IPS DF 19.7 (cell line): ENCODE data around the gene SPATA46.

Experiments used
- DNase-seq: peaks from one replicate; pipeline ENCODE4 v3.0.0-alpha.2; 2013; ENCODE audit warnings: low read depth, low spot score

Gene SPATA46

DNA sequence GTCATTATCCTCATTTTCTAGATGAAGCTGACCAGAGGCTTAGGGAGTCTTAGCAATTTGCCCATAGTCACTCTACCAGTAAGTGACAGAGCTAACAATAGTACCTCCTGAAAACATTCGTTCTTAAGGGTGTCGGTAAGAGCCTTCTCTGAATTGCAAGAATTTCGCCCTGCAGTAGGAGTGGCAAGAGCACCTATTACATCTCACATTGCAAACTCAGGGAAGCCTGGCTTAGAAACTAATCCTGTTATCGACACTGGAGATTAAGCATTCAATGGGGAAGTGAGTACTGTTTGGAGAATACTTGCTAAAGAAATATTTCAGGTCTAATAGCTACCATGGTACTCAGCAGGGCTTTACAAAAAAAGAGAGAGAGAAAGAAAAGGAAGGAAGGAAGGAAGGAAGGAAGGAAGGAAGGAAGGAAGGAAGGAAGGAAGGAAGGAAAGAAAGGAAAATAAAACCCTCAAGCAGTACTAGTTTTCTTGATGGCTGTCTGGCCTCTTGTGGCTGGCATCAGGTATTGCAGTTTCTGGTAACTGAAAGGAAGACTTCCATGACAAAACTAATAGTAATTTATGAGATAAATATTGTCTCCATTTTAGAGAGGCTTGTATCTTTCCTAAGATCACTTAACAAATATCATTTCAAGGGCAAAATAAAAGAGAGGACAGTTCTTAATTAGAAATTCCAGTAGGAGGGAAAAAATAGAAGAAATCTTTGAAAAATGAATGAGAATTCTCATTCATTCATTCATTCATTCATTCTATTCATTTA is 15.3 kb upstream of the SPATA46 start:
- DNase-seq = no peak

GRCh38 chr1:162390396-162391185 is 13.9 kb upstream of the SPATA46 start:
- no peak for DNase-seq

DNA sequence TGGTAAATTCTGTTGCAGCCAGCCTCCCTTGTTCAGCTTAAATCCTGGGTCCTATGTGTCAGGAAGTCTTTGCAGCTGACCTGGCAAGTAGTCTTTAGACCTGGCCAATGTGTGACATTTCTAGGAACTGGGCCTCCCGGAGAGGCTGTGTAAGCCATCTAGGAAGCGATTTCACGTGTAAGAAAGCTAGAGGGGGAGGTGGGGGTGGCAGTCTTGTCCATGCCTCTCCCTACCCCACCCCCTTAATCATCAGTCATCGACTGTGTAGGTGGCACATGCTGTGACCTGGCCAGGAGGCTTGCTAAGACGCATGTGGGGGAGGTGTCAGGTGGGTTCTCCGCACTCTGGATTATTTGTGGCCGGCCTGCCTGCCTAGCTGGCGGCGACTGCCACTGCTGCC is 13.3 kb upstream of the SPATA46 start:
- DNase-seq = no peak

GRCh38 chr1:162389021-162389818 is 12.6 kb upstream of the SPATA46 start:
- no peak for DNase-seq

GRCh38 chr1:162388615-162389014 is 12.0 kb upstream of the SPATA46 start:
- no peak for DNase-seq

DNA sequence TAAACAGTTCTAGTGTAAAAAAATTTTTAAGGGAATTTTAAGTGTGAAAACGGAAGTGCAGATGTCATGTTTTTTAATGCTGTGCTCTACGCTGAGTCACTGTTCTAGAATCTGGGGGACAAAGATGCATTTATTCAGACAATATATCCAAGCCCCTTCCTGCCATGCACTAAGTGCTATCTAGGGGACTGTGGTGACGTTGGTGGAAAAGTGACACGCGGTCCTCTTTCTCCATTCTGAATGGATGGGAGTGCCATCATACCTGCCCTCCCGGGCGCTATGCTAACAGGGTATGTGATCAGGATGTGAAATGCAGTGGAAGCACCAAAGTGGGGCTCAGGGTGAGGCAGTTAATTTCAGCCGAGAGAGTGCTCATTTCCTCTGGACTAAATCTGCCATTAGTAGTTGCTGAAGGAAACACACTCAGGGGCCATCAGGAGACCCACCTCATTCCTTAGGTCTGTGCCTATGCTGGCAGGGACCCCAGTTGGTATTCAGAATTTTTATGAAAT is 11.5 kb upstream of the SPATA46 start:
- DNase-seq = no peak

DNA sequence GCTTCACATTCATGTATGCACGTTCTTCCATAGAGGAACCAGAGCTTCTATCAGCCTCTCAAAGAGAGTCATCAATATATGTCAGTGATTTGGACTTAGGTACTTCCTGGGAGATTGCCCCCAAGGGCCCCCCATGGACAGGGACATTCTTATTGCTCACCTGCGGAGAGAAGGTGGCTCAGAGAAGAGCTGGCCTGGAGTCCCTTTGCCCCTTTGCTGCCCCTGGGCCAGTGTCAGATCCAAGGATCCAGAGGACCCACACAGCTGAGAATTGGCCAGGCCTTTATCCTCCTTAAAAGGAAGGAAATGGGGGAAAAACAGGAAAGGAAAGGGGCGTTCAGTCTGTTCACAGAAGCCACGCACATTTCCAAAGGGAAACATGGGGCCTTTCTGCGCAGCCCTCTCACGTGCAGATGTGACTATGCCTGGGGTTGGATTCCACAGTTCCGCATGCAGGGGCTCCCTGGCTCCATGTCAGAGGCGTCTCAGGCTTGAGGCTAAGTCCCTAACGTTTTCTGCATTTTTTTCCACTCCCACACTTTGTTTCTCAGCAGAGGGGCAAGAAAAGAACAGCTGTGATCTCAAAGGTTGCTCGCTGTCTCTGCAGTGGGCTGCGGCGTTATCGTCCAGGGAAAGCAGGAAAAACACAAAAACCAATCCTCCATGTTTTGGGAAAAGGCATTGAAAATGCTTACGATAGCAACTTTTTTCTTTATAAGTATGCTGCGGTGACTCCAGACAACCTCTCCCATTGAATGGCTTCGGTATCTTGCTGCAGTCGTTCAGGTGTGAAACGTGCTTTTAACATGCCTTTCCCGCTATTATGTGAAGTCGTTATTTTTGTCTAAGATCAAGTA is 10.8 kb upstream of the SPATA46 start:
- no peak for DNase-seq

DNA sequence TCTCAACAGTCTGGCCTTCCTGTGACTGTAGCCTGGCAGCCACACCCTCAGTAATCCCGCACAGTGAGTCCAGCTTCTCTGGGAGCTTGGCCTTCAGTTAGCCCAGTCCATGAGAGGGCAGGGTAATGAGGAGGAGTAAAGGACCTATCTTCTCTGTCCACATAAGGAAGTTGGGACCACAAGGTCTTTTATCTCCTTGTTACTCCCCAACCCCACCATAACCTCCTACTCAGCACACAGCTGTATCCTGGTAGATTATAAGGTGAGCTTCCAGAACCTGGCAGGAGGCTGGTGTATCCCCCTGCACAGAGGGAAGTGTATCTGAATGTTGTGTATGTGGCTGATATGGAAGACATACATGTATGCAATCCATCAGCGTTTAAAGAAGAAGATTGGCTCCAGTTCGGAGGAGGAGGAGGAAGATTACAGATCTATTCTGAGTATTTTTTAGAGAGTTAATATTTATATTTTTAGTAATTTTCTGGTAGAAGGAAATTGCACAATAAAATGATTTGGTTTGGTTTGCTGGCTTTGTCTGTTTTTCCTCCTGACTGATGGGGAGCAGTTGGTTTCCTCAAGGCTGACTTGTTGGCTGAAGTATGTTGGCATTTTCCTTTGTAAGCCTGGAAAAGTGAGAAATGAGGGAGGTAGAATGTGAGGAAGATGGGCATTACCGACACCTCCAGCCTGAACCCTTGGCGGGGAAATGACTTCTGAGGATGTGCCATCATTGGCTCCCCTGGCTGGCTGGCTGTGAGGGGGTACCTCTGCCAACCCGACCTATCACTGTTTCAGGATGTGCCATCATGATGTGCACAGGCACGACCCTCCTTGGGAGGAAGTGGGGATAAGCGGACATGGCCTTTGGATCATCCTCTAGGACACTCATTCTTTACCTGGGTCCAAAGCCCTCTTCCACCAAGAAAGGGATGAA is 9.9 kb upstream of the SPATA46 start:
- DNase-seq = no peak

DNA sequence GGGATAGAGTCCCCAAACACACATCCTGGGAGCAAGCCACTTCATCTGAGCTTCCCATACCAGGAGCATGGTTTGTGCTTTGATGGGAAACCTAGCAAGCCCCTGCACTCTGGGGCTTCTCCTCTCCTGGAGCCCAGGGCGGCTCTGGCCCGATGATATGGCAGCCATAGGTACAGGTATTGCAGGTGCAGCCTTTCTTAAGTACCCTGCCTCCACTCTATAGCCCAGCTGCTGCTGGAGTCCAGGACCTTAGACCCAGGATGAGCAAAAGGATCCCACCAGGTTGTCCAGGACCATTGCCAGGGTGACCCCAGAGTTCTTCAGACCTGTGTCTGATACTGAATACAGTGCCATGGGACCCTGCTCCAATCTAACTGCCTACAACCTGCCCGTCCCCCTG is 9.0 kb upstream of the SPATA46 start:
- DNase-seq = no peak

GRCh38 chr1:162385280-162385623 is 8.6 kb upstream of the SPATA46 start:
- no peak for DNase-seq

DNA sequence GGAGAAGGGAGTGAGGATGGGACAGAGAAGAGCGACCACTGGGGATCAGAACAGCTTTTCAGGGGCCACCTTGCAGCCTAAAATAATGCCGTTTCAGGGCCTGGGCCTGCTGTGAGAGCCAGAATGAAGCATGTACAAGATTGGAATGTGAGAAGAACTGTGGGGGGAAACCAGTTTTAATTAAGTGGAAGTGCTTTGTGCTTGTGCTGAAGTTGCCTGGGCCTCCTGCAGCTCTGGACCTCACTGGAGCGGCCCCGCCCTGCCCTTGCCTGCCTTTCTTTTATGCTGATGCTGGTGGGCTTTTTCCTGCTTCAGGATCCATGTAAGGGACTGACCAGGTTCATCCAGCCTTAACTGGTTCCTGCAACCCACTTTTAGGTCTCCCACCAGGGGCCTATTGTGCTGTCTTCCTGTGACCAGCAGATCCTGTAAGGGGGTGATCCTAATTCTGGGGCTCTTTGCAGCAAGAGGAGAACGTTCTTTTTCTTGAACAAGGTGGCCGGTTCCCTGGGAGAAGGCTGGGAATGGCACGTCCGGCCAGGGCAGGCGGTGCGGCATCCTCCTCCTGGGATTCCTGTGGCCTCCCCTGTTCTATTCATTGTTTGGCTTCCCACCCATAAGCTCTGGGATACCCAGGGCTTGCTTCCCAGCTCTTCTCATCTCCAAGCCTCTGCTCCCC is 8.1 kb upstream of the SPATA46 start:
- DNase-seq = no peak

GRCh38 chr1:162384116-162384515 is 7.5 kb upstream of the SPATA46 start:
- no peak for DNase-seq

DNA sequence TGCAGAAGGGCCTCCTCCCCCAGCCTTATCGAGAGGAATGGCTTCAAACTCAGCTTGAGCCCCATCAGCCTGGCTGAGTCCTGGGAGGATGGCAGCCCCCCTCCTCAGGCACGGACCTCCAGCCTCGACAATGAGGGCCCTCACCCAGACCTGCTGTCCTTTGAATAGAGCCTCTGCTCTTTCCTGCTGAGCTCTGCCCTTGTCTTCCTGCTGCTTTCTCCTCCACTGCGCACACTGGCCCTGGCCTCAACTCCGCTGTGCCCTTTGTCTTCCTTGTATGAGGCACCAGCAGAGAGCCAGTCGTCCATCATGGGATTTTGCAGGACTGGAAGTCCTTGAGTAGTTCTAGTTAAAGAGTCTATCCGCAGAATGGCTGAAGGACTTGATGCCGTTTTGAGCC is 6.9 kb upstream of the SPATA46 start:
- DNase-seq = no peak

GRCh38 chr1:162383091-162383490 is 6.4 kb upstream of the SPATA46 start:
- DNase-seq = no peak

DNA sequence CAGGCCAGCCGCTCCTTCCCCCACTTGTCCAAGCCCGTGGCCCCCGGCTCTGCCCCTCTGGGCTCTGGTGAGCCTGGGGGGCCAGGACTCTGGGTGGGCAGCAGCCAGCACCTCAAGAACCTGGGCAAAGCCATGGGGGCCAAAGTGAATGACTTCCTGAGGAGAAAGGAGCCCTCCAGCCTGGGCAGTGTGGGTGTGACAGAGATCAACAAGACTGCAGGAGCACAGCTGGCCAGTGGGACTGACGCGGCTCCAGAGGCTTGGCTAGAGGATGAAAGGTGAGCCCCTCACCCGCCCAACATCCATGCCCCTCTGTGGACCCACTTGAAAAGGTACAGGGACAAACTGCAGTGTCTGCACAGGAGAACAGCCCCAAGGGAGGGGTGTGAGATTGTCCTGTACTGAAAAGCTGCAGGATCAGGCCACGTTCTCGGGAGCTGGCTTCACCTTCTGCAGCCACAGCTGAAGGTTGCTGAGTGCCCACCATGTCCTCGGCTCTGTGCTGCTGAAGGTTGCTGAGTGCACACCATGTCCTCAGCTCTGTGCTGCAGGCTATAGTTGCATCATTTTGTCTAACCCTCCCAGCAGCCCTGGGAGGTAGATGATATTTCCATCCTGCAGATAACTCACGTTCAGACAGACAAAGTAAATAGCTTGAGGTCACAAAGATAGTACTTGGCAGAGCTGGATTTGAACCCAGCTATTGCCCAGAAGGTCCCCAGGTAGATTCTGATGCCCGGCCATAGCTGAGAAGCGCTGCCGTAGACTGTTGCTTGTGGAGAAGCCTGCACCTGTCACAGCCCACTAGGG is 5.5 kb upstream of the SPATA46 start:
- no peak for DNase-seq

DNA sequence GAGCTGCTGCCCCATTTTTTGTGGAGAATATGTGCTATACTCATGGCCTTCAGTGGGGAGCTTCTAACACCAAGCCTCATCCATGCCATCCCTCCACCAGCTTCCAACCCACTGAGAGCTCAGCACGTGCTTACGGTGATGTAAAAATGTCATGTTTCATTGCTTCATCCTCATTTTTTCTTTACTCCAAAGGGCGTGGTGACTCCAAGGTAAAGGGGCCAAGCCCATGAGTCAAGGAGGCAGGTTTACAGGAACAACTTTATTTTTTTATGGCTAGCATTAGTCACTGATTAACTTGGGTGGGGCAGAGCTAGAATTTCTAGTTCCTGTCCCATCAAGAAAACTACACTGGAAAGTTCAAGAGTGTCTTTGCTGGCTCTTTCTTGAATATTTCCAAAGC is 4.7 kb upstream of the SPATA46 start, which contains the start of gene C1orf226:
Gene C1orf226, plus strand, starts transcription at position 346 of the 400 bp plus-strand sequence. CDS start 174 bp downstream, outside the sequence.
- no peak for DNase-seq

- DNase-seq = no peak
Measured at GRCh38 chr1:162380061-162380846, 3.6 kb upstream of the SPATA46 start.

- DNase-seq = no peak
Measured at GRCh38 chr1:162375463-162375862, 1.2 kb downstream of the SPATA46 start.
